ENCODE data around the gene BEND5.

Gene BEND5

GRCh38 chr1:48790397-48790796 is 13.7 kb upstream of the BEND5 start:
- no peaks in the 10 kb centered on the region for H3K36me3 ChIP-seq (ENCODE audit: insufficient read depth, low read length)
- no peaks in the 10 kb centered on the region for H3K9me3 ChIP-seq (ENCODE audit: low read length)
- H3K4me3 ChIP-seq (ENCODE audit: low read depth in 1 of 2, low read length in 2 of 2): no peak overlapping the region
- H3K4me1 ChIP-seq (ENCODE audit: insufficient read depth, low read length): peaks cover 44% of the 10 kb centered on the region
- peak overlapping the region; percentile 85 for H3K27ac ChIP-seq (ENCODE audit: low read depth, low read length)
- H3K9ac ChIP-seq (ENCODE audit: low read length): no peak overlapping the region
- H3K27me3 ChIP-seq (ENCODE audit: control insufficient read depth in 1 of 2, insufficient read depth in 2 of 2, low read length in 2 of 2): no peaks in the 10 kb centered on the region

- Histone ChIP-seq H3K36me3 (ENCODE audit: insufficient read depth, low read length) (no peaks in the 10 kb centered on the region), H3K4me3 (ENCODE audit: low read depth in 1 of 2, low read length in 2 of 2) (peak overlapping the region in 1 of 2 donors; percentile 7), H3K27ac (ENCODE audit: low read depth, low read length) (peak overlapping the region; percentile 85), H3K27me3 (ENCODE audit: control insufficient read depth in 1 of 2, insufficient read depth in 2 of 2, low read length in 2 of 2) (no peaks in the 10 kb centered on the region), H3K9ac (ENCODE audit: low read length) (no peak overlapping the region), H3K9me3 (ENCODE audit: low read length) (no peaks in the 10 kb centered on the region), H3K4me1 (ENCODE audit: insufficient read depth, low read length) (peaks cover 44% of the 10 kb centered on the region)
These were observed 13.2 kb upstream of the BEND5 start for GRCh38 chr1:48789903-48790302.

GRCh38 chr1:48785869-48786268 is 9.2 kb upstream of the BEND5 start:
- H3K4me1 ChIP-seq (ENCODE audit: insufficient read depth, low read length): peaks cover 15% of the 10 kb centered on the region
- no peak overlapping the region for H3K4me3 ChIP-seq (ENCODE audit: low read depth in 1 of 2, low read length in 2 of 2)
- H3K9me3 ChIP-seq (ENCODE audit: low read length): no peaks in the 10 kb centered on the region
- no peaks in the 10 kb centered on the region for H3K36me3 ChIP-seq (ENCODE audit: insufficient read depth, low read length)
- no peaks in the 10 kb centered on the region for H3K27me3 ChIP-seq (ENCODE audit: control insufficient read depth in 1 of 2, insufficient read depth in 2 of 2, low read length in 2 of 2)
- H3K9ac ChIP-seq (ENCODE audit: low read length): no peak overlapping the region
- H3K27ac ChIP-seq (ENCODE audit: low read depth, low read length): no peak overlapping the region

- Histone ChIP-seq H3K9ac (ENCODE audit: low read length) (no peak overlapping the region), H3K4me3 (ENCODE audit: low read depth in 1 of 2, low read length in 2 of 2) (no peak overlapping the region), H3K4me1 (ENCODE audit: insufficient read depth, low read length) (peaks cover under 1% of the 10 kb centered on the region), H3K9me3 (ENCODE audit: low read length) (no peaks in the 10 kb centered on the region), H3K27me3 (ENCODE audit: control insufficient read depth in 1 of 2, insufficient read depth in 2 of 2, low read length in 2 of 2) (no peaks in the 10 kb centered on the region), H3K27ac (ENCODE audit: low read depth, low read length) (no peak overlapping the region), H3K36me3 (ENCODE audit: insufficient read depth, low read length) (no peaks in the 10 kb centered on the region)
These were observed 7.6 kb upstream of the BEND5 start for GRCh38 chr1:48784301-48784700.

GRCh38 chr1:48777219-48777895 is 666 bp upstream of the BEND5 start:
- H3K27ac ChIP-seq (ENCODE audit: low read depth, low read length): peak overlapping the region; percentile 36
- no peaks in the 10 kb centered on the region for H3K9me3 ChIP-seq (ENCODE audit: low read length)
- no peaks in the 10 kb centered on the region for H3K27me3 ChIP-seq (ENCODE audit: control insufficient read depth in 1 of 2, insufficient read depth in 2 of 2, low read length in 2 of 2)
- H3K36me3 ChIP-seq (ENCODE audit: insufficient read depth, low read length): no peaks in the 10 kb centered on the region
- H3K4me3 ChIP-seq (ENCODE audit: low read depth in 1 of 2, low read length in 2 of 2): peak overlapping the region; percentile 55 to 64
- no peak overlapping the region for H3K9ac ChIP-seq (ENCODE audit: low read length)
- H3K4me1 ChIP-seq (ENCODE audit: insufficient read depth, low read length): peaks cover 39% of the 10 kb centered on the region

GRCh38 chr1:48775831-48776392 is 779 bp downstream of the BEND5 start:
- Histone ChIP-seq H3K27me3 (ENCODE audit: control insufficient read depth in 1 of 2, insufficient read depth in 2 of 2, low read length in 2 of 2) (no peaks in the 10 kb centered on the region), H3K9me3 (ENCODE audit: low read length) (no peaks in the 10 kb centered on the region), H3K9ac (ENCODE audit: low read length) (peak overlapping the region; percentile 22), H3K4me3 (ENCODE audit: low read depth in 1 of 2, low read length in 2 of 2) (peak overlapping the region; percentile 55 to 64), H3K4me1 (ENCODE audit: insufficient read depth, low read length) (peaks cover 53% of the 10 kb centered on the region), H3K36me3 (ENCODE audit: insufficient read depth, low read length) (no peaks in the 10 kb centered on the region), H3K27ac (ENCODE audit: low read depth, low read length) (peak overlapping the region; percentile 50)

GRCh38 chr1:48773133-48773532 is 3.6 kb downstream of the BEND5 start:
- Histone ChIP-seq H3K27ac (ENCODE audit: low read depth, low read length) (no peak overlapping the region), H3K36me3 (ENCODE audit: insufficient read depth, low read length) (no peaks in the 10 kb centered on the region), H3K4me1 (ENCODE audit: insufficient read depth, low read length) (peaks cover 62% of the 10 kb centered on the region), H3K9ac (ENCODE audit: low read length) (no peak overlapping the region), H3K27me3 (ENCODE audit: control insufficient read depth in 1 of 2, insufficient read depth in 2 of 2, low read length in 2 of 2) (no peaks in the 10 kb centered on the region), H3K9me3 (ENCODE audit: low read length) (no peaks in the 10 kb centered on the region), H3K4me3 (ENCODE audit: low read depth in 1 of 2, low read length in 2 of 2) (no peak overlapping the region)

- Histone ChIP-seq H3K36me3 (ENCODE audit: insufficient read depth, low read length) (no peaks in the 10 kb centered on the region), H3K27me3 (ENCODE audit: control insufficient read depth in 1 of 2, insufficient read depth in 2 of 2, low read length in 2 of 2) (no peaks in the 10 kb centered on the region), H3K9me3 (ENCODE audit: low read length) (no peaks in the 10 kb centered on the region), H3K9ac (ENCODE audit: low read length) (no peak overlapping the region), H3K4me3 (ENCODE audit: low read depth in 1 of 2, low read length in 2 of 2) (no peak overlapping the region), H3K4me1 (ENCODE audit: insufficient read depth, low read length) (peaks cover 62% of the 10 kb centered on the region), H3K27ac (ENCODE audit: low read depth, low read length) (no peak overlapping the region)
These were observed 4.5 kb downstream of the BEND5 start for GRCh38 chr1:48772211-48772610.

- Histone ChIP-seq H3K4me3 (ENCODE audit: low read depth in 1 of 2, low read length in 2 of 2) (no peak overlapping the region), H3K27me3 (ENCODE audit: control insufficient read depth in 1 of 2, insufficient read depth in 2 of 2, low read length in 2 of 2) (no peaks in the 10 kb centered on the region), H3K9ac (ENCODE audit: low read length) (no peak overlapping the region), H3K27ac (ENCODE audit: low read depth, low read length) (no peak overlapping the region), H3K4me1 (ENCODE audit: insufficient read depth, low read length) (peaks cover 62% of the 10 kb centered on the region), H3K9me3 (ENCODE audit: low read length) (no peaks in the 10 kb centered on the region), H3K36me3 (ENCODE audit: insufficient read depth, low read length) (no peaks in the 10 kb centered on the region)
These were observed 5.1 kb downstream of the BEND5 start for GRCh38 chr1:48771561-48771960.

- Histone ChIP-seq H3K36me3 (ENCODE audit: insufficient read depth, low read length) (no peaks in the 10 kb centered on the region), H3K4me3 (ENCODE audit: low read depth in 1 of 2, low read length in 2 of 2) (no peak overlapping the region), H3K27me3 (ENCODE audit: control insufficient read depth in 1 of 2, insufficient read depth in 2 of 2, low read length in 2 of 2) (no peaks in the 10 kb centered on the region), H3K4me1 (ENCODE audit: insufficient read depth, low read length) (peaks cover 39% of the 10 kb centered on the region), H3K9ac (ENCODE audit: low read length) (no peak overlapping the region), H3K9me3 (ENCODE audit: low read length) (no peaks in the 10 kb centered on the region), H3K27ac (ENCODE audit: low read depth, low read length) (no peak overlapping the region)
These were observed 8.6 kb downstream of the BEND5 start for GRCh38 chr1:48767975-48768510.

GRCh38 chr1:48765335-48765734 is 11.4 kb downstream of the BEND5 start:
- H3K36me3 ChIP-seq (ENCODE audit: insufficient read depth, low read length): no peaks in the 10 kb centered on the region
- peaks cover 30% of the 10 kb centered on the region for H3K4me1 ChIP-seq (ENCODE audit: insufficient read depth, low read length)

GRCh38 chr1:48761986-48762385 is 14.7 kb downstream of the BEND5 start:
- Histone ChIP-seq H3K9me3 (ENCODE audit: low read length) (no peaks in the 10 kb centered on the region), H3K4me1 (ENCODE audit: insufficient read depth, low read length) (peaks cover 15% of the 10 kb centered on the region), H3K36me3 (ENCODE audit: insufficient read depth, low read length) (peaks cover 18% of the 10 kb centered on the region), H3K9ac (ENCODE audit: low read length) (no peak overlapping the region), H3K27me3 (ENCODE audit: control insufficient read depth in 1 of 2, insufficient read depth in 2 of 2, low read length in 2 of 2) (no peaks in the 10 kb centered on the region), H3K4me3 (ENCODE audit: low read depth in 1 of 2, low read length in 2 of 2) (no peak overlapping the region), H3K27ac (ENCODE audit: low read depth, low read length) (no peak overlapping the region)

More at GRCh38 chr1:48765335-48765734, 11.4 kb downstream of the BEND5 start:
- H3K27me3 ChIP-seq (ENCODE audit: control insufficient read depth in 1 of 2, insufficient read depth in 2 of 2, low read length in 2 of 2): no peaks in the 10 kb centered on the region
- no peaks in the 10 kb centered on the region for H3K9me3 ChIP-seq (ENCODE audit: low read length)
- no peak overlapping the region for H3K27ac ChIP-seq (ENCODE audit: low read depth, low read length)
- no peak overlapping the region for H3K4me3 ChIP-seq (ENCODE audit: low read depth in 1 of 2, low read length in 2 of 2)
- no peak overlapping the region for H3K9ac ChIP-seq (ENCODE audit: low read length)

All from muscle layer of colon (tissue), 2 donors.